Superior temporal gyrus (tissue), 1 donor: ENCODE results near the gene PI3.
A peak's percentile ranks its signal among the peaks of the same experiment; 100 is the strongest.

Source experiments
- DNase-seq: peaks from one replicate; pipeline ENCODE4 v3.0.0-alpha.2; 2016; ENCODE audit errors: extremely low spot score

The PI3 gene

GRCh38 chr20:45187693-45188092 lies 13.0 kb downstream of the PI3 start:
- no peak for DNase-seq

GRCh38 chr20:45189067-45189609 lies 14.4 kb downstream of the PI3 start:
- DNase-seq = no peak

- DNase-seq = no peak
Measured at GRCh38 chr20:45189861-45190260, 15.2 kb downstream of the PI3 start.

GRCh38 chr20:45191926-45192325 lies 17.2 kb downstream of the PI3 start:
- DNase-seq = peak; percentile 54

GRCh38 chr20:45193331-45193730 lies 18.6 kb downstream of the PI3 start:
- DNase-seq = peak; percentile 70

- no peak for DNase-seq
Measured at GRCh38 chr20:45206725-45207124, 32.0 kb downstream of the PI3 start, which contains the start of gene SEMG1. Gene SEMG1, plus strand, starts transcription at chr20:45207033. Its CDS starts 21 bp downstream, at chr20:45207054.

GRCh38 chr20:45209924-45210323 lies 35.2 kb downstream of the PI3 start:
- no peak for DNase-seq

- no peak for DNase-seq
Measured at GRCh38 chr20:45211569-45212474, 37.1 kb downstream of the PI3 start.

- no peak for DNase-seq
Measured at GRCh38 chr20:45212836-45213235, 38.1 kb downstream of the PI3 start.

- no peak for DNase-seq
Measured at GRCh38 chr20:45218124-45218523, 43.4 kb downstream of the PI3 start.

- DNase-seq = no peak
Measured at GRCh38 chr20:45218636-45219035, 43.9 kb downstream of the PI3 start.

GRCh38 chr20:45221076-45221475 lies 46.4 kb downstream of the PI3 start, which contains the start of gene SEMG2:
Gene SEMG2, plus strand, starts transcription at chr20:45221373. Its CDS starts 17 bp downstream, at chr20:45221390.
- DNase-seq = no peak

- no peak for DNase-seq
Measured at GRCh38 chr20:45223136-45223535, 48.4 kb downstream of the PI3 start.
